ENCODE results near the gene FTO.

DNA sequence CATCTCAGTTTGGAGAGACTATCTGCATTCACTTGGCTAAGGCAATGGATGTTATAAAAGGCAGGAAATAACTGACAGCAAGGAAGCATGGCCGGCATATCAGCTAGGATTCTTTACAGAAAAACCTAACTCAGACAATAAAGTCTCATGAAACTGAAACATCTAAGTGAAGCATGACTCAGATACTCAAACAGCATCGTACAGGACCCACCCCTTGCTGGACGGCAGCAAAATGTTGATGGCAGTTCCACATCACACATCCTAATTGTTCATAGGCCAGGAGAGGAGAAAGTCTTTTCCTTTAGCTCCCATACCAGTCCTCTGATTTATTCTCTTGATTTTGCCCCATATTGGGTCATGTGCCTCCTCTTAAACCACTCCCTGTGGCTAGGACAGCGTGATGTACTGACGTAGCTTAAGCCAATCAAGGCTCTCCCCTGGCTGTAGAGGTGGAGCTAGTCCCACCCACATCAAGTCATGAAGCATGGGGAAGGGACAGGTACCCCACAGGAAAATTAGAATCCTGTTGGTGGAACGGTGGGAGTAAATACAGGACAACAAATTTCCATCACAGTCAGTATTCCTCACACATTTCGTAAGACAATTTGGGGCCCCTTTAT, 403.7 kb downstream of the FTO start:
- TF ChIP-seq POLR2AphosphoS5 (IDR thresholded peaks at IDR 0.05), result no peak
- no peak for TF ChIP-seq CTCF (IDR thresholded peaks at IDR 0.05)

All from prostate gland (tissue), 2 donors.